Measurements from ENCODE around the gene ELF1.

- TF ChIP-seq CTCF (IDR thresholded peaks at IDR 0.05; ENCODE audit: poor library complexity) (no peak), EZH2 (IDR thresholded peaks at IDR 0.05; ENCODE audit: borderline replicate concordance) (no peak)
Observed at GRCh38 chr13:41034881-41035280, 15.8 kb upstream of the ELF1 start.
